Mammary epithelial cell (primary cell): ENCODE data around the gene ABCC4.

Experiments
- EZH2 ChIP-seq: IDR thresholded peaks from 2 replicates; pipeline ENCODE4 v1.6.1; 2012; ENCODE audit warnings: low read length, inconsistent platforms, borderline replicate concordance
- TF ChIP-seq, protein P1 (sequence below), 2 donors: IDR thresholded peaks in 1 of 2; conservative IDR thresholded peaks in 1 of 2; 2 replicates each; pipeline ENCODE4 v1.5.1; 2011 to 2012; ENCODE audit warnings: inconsistent platforms in 2 of 2, low read length in 2 of 2, mild to moderate bottlenecking in 2 of 2, control low read depth in 1 of 2, low read depth in 1 of 2; ENCODE audit not compliant: insufficient read depth in 1 of 2; ENCODE audit errors: extremely low read depth in 1 of 2

DNA sequence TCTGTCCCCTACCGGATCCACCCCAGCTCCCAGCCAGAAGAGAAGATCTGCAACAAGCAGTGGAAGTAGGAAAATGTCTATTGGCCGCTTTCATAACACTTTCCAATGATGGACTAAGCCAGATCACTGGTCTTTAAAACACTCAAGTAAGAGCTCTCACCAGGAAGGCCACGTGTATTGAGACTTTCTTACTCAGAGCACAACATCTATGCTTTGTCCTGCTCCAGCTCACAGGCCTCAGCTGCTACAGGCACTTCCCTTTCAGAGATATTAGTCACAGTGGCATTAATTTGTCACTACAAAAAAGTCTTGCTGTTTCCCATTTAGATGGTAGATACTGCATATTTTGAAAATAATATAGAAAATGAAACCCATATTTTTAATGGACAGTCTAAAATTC is 164.2 kb downstream of the ABCC4 start:
- no peak for TF ChIP-seq EZH2
- TF ChIP-seq, protein P1, sequence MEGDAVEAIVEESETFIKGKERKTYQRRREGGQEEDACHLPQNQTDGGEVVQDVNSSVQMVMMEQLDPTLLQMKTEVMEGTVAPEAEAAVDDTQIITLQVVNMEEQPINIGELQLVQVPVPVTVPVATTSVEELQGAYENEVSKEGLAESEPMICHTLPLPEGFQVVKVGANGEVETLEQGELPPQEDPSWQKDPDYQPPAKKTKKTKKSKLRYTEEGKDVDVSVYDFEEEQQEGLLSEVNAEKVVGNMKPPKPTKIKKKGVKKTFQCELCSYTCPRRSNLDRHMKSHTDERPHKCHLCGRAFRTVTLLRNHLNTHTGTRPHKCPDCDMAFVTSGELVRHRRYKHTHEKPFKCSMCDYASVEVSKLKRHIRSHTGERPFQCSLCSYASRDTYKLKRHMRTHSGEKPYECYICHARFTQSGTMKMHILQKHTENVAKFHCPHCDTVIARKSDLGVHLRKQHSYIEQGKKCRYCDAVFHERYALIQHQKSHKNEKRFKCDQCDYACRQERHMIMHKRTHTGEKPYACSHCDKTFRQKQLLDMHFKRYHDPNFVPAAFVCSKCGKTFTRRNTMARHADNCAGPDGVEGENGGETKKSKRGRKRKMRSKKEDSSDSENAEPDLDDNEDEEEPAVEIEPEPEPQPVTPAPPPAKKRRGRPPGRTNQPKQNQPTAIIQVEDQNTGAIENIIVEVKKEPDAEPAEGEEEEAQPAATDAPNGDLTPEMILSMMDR (conservative IDR thresholded peaks at IDR 0.05 in 1 of 2, IDR thresholded peaks at IDR 0.05 in 1 of 2; ENCODE audit: extremely low read depth in 1 of 2, insufficient read depth in 1 of 2, low read depth in 1 of 2, low read length in 2 of 2), result no peak
